GM12874 (cell line): ENCODE measurements around the gene EML4.

Source experiments
- TF ChIP-seq, protein P1 (sequence below): IDR thresholded peaks from 2 replicates; pipeline ENCODE4 v1.5.1; 2011; ENCODE audit warnings: low read depth, mild to moderate bottlenecking, control low read depth, low read length, moderate library complexity; ENCODE audit not compliant: insufficient read depth

The EML4 gene

DNA sequence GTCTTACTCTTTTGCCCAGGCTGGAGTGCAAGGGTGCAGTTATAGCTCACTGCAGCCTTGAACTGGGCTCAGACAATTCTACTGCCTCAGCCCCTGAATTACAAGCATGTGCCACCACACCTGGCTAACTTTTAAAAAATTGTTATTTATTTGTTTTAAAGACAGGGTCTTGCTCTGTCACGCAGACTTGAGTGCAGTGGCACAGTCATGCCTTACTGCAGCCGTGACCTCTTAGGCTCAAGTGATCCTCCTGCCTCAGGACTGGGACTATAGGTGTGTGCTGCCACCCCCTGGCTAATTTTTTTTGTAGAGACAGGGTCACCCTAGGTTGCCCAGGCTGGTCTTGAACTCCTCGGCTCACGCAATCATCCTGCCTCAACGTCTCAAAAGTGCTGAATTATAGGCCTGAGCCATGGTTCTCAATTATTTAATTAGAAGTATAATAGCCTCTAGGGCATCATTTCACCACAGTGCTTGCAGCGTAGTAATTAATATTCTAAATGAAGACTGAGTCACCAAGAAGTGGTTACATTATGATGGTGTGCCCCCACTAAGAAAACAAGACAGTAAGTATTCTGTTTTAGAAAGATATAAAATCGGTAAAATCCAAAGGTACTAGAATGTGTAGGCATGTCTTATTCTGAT, 69.6 kb downstream of the EML4 start:
- TF ChIP-seq, protein P1, sequence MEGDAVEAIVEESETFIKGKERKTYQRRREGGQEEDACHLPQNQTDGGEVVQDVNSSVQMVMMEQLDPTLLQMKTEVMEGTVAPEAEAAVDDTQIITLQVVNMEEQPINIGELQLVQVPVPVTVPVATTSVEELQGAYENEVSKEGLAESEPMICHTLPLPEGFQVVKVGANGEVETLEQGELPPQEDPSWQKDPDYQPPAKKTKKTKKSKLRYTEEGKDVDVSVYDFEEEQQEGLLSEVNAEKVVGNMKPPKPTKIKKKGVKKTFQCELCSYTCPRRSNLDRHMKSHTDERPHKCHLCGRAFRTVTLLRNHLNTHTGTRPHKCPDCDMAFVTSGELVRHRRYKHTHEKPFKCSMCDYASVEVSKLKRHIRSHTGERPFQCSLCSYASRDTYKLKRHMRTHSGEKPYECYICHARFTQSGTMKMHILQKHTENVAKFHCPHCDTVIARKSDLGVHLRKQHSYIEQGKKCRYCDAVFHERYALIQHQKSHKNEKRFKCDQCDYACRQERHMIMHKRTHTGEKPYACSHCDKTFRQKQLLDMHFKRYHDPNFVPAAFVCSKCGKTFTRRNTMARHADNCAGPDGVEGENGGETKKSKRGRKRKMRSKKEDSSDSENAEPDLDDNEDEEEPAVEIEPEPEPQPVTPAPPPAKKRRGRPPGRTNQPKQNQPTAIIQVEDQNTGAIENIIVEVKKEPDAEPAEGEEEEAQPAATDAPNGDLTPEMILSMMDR: peak; percentile 29; the same call in 1 of the 2 replicates

DNA sequence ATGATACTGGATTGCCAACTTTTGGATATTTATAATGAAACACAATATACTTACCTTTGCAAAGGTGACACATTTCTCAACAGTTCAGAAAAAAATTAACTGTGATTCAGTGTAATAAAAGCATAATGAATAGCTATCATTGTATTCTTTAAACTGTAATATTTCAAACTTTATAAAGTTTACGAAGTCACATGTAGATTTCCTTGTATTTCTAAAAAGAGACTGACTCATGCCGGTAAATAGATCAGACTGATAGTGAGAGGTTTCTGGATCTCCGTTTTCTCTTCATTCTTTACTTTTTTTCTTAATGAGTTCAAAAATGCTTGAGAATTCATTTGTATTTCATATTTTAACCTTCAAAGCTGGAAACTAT, 70.1 kb downstream of the EML4 start:
- TF ChIP-seq, protein P1: no peak

DNA sequence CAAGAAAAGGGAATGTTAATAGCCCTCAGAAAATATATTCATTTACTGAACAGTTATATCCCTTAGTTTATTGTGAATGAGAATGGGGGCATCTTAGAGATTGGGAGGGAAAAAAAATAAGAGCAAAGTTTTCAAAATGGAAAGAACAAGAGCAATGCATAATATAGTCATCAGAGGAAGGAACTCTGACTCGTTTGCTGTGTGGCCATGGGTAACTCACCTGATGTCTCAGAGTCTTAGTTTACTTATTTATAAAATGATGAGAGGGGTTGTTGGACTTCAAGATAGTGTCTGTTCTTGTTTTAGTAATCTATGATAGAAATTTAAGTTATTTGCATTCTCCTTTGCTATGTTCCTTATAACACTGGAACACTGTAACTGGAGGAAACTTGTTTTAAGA, 70.7 kb downstream of the EML4 start:
- TF ChIP-seq, protein P1: no peak

DNA sequence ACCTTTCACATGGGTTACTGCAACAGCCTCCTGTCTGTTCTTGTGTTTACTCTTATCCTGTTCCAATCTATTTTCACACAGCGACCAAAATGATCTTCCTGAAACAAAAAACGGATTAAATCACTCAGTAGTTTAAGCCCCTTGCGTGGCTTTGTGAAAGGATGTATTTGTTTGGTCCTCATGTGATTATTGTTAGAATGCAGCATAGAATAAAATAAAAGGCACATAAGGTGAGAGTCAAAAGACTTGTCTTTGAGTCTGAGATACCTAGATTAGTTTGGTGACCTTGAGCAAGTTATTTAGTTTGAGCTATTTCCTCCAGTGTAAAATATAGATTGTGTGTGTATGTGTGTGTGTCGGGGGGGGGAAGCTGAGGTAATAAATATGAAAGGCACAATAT, 72.4 kb downstream of the EML4 start:
- TF ChIP-seq, protein P1: no peak

DNA sequence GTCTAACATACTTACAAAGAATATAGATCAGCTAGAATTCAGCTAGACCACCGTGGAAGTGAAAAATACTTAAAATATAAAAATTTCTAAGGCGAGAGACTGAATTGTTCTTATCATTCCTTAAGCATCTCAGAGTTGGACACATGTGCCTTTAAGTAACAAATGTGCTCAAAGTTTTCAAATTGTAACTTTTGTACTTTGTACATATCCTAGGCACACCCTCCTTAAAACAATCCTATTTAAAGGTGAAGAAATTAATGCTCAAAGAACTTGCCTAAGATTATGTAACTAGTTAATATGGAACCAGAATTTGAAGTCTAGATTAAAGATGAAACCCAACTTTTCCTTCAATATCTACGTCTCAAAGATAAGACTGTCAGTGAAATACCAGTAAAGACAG, 74.1 kb downstream of the EML4 start:
- TF ChIP-seq, protein P1: no peak

DNA sequence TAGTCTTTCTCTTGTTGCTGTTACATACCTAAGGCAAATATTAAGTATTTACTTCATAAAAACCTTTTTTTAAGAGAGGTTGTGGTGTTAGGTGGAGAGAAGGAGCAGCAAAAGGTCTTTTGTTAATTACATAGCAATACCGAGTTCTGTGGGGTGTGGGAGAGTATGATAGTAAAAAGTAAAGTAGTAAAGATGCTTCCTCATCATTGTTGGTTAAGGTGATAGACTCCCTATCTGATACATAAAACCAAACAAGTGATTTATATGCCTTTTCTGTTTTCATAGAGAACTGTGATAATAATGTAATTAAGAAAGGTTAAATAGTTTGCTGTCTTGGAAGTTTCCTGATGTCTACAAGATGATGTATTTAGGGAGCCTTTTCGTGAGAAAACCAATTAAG, 75.4 kb downstream of the EML4 start:
- TF ChIP-seq, protein P1: no peak

DNA sequence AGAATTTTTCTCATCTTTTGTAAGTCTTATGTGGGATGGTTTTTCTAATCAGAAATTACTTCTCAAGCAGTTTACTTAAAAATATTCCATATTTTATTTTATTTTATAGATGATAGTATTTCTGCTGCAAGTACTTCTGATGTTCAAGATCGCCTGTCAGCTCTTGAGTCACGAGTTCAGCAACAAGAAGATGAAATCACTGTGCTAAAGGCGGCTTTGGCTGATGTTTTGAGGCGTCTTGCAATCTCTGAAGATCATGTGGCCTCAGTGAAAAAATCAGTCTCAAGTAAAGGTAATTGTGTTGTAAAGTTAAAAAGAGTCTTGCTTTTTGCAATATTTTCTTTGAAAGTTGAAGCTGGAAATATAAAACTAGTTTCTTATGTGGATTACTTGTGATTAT, 76.2 kb downstream of the EML4 start:
- TF ChIP-seq, protein P1: no peak
